ENCODE measurements around the gene KANK2.

DNA sequence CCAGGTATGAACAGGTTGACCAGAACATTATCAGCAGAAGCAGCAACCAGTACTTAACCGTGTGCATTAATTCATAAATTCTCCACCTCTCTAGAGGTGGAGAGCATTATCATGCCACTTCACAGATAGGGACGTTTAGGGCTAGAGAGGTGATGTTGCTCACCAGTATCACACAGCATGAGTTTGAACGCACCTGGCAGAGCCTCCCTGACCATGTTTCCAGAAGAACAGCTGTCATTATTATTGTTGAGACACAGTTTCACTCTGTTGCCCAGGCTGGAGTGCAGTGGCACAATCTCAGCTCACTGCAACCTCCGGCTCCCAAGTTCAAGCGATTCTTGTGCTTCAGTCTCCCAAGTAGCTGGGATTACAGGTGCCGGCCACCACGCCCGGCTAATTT is 6.8 kb downstream of the KANK2 start:
- TF ChIP-seq, protein P1, sequence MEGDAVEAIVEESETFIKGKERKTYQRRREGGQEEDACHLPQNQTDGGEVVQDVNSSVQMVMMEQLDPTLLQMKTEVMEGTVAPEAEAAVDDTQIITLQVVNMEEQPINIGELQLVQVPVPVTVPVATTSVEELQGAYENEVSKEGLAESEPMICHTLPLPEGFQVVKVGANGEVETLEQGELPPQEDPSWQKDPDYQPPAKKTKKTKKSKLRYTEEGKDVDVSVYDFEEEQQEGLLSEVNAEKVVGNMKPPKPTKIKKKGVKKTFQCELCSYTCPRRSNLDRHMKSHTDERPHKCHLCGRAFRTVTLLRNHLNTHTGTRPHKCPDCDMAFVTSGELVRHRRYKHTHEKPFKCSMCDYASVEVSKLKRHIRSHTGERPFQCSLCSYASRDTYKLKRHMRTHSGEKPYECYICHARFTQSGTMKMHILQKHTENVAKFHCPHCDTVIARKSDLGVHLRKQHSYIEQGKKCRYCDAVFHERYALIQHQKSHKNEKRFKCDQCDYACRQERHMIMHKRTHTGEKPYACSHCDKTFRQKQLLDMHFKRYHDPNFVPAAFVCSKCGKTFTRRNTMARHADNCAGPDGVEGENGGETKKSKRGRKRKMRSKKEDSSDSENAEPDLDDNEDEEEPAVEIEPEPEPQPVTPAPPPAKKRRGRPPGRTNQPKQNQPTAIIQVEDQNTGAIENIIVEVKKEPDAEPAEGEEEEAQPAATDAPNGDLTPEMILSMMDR (conservative IDR thresholded peaks at IDR 0.05; ENCODE audit: low read depth in 2 of 2), result no peak
- TF ChIP-seq POLR2AphosphoS5 (IDR thresholded peaks at IDR 0.05; ENCODE audit: low read depth), result no peak
- TF ChIP-seq, protein P2, sequence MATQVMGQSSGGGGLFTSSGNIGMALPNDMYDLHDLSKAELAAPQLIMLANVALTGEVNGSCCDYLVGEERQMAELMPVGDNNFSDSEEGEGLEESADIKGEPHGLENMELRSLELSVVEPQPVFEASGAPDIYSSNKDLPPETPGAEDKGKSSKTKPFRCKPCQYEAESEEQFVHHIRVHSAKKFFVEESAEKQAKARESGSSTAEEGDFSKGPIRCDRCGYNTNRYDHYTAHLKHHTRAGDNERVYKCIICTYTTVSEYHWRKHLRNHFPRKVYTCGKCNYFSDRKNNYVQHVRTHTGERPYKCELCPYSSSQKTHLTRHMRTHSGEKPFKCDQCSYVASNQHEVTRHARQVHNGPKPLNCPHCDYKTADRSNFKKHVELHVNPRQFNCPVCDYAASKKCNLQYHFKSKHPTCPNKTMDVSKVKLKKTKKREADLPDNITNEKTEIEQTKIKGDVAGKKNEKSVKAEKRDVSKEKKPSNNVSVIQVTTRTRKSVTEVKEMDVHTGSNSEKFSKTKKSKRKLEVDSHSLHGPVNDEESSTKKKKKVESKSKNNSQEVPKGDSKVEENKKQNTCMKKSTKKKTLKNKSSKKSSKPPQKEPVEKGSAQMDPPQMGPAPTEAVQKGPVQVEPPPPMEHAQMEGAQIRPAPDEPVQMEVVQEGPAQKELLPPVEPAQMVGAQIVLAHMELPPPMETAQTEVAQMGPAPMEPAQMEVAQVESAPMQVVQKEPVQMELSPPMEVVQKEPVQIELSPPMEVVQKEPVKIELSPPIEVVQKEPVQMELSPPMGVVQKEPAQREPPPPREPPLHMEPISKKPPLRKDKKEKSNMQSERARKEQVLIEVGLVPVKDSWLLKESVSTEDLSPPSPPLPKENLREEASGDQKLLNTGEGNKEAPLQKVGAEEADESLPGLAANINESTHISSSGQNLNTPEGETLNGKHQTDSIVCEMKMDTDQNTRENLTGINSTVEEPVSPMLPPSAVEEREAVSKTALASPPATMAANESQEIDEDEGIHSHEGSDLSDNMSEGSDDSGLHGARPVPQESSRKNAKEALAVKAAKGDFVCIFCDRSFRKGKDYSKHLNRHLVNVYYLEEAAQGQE (IDR thresholded peaks at IDR 0.05; ENCODE audit: unreplicated experiment), result no peak
- TF ChIP-seq ZNF114 (CRISPR knock-in tag; IDR thresholded peaks at IDR 0.05), result no peak
- no peak for TF ChIP-seq ZNF331 (CRISPR knock-in tag; IDR thresholded peaks at IDR 0.05; ENCODE audit: low read depth)
- TF ChIP-seq, protein P3, sequence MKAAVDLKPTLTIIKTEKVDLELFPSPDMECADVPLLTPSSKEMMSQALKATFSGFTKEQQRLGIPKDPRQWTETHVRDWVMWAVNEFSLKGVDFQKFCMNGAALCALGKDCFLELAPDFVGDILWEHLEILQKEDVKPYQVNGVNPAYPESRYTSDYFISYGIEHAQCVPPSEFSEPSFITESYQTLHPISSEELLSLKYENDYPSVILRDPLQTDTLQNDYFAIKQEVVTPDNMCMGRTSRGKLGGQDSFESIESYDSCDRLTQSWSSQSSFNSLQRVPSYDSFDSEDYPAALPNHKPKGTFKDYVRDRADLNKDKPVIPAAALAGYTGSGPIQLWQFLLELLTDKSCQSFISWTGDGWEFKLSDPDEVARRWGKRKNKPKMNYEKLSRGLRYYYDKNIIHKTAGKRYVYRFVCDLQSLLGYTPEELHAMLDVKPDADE (IDR thresholded peaks at IDR 0.05), result no peak
- no peak for TF ChIP-seq NANOG (IDR thresholded peaks at IDR 0.05; ENCODE audit: borderline replicate concordance)

All from GM23338 (cell line).